IPS DF 4.7 (cell line): ENCODE measurements around the gene ATXN2.
"Not testable (repeated sequence)": the region's sequence is repeated elsewhere in the genome, so short reads cannot be mapped to it uniquely, and the experiment has no call there.

Source experiments
- DNase-seq: peaks from one replicate; pipeline ENCODE4 v3.0.0-alpha.2; 2013; ENCODE audit warnings: low spot score; ENCODE audit errors: extremely low read depth

ATXN2 gene

GRCh38 chr12:111404362-111405148 is 194.6 kb downstream of the ATXN2 start:
- no peak for DNase-seq

GRCh38 chr12:111402490-111402824 is 196.7 kb downstream of the ATXN2 start:
- DNase-seq: not testable (repeated sequence)
